ENCODE results near the gene ANO9. TPM values are rescaled to one million over a fixed set of nuclear protein-coding genes. Genes with fewer than 3 reads are reported as not detected.

Gene ANO9
- total and polyA plus RNA-seq, 4 donors: 0.20 to 0.75 (median 0.40) TPM

- TF ChIP-seq REST (IDR thresholded peaks at IDR 0.05): no peak
Observed at GRCh38 chr11:490930-491260, 49.1 kb upstream of the ANO9 start (continued).

GRCh38 chr11:490186-490929 lies 48.5 kb upstream of the ANO9 start:
- H3K9me3 ChIP-seq (ENCODE audit: control insufficient read depth in 4 of 4, low read length in 3 of 4): no peaks in the 10 kb centered on the region
- no peak overlapping the region for H3K4me3 ChIP-seq (ENCODE audit: low read depth in 1 of 3, low read length in 3 of 3)
- no peak overlapping the region for H3K9ac ChIP-seq (ENCODE audit: low read depth in 1 of 2, low read length in 2 of 2)
- TF ChIP-seq FOXA1 (IDR thresholded peaks at IDR 0.05) (no peak), HNF4A (conservative IDR thresholded peaks at IDR 0.05) (no peak), REST (IDR thresholded peaks at IDR 0.05) (no peak)
- TF ChIP-seq, protein P1, sequence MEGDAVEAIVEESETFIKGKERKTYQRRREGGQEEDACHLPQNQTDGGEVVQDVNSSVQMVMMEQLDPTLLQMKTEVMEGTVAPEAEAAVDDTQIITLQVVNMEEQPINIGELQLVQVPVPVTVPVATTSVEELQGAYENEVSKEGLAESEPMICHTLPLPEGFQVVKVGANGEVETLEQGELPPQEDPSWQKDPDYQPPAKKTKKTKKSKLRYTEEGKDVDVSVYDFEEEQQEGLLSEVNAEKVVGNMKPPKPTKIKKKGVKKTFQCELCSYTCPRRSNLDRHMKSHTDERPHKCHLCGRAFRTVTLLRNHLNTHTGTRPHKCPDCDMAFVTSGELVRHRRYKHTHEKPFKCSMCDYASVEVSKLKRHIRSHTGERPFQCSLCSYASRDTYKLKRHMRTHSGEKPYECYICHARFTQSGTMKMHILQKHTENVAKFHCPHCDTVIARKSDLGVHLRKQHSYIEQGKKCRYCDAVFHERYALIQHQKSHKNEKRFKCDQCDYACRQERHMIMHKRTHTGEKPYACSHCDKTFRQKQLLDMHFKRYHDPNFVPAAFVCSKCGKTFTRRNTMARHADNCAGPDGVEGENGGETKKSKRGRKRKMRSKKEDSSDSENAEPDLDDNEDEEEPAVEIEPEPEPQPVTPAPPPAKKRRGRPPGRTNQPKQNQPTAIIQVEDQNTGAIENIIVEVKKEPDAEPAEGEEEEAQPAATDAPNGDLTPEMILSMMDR (IDR thresholded peaks at IDR 0.05; ENCODE audit: low read depth, low read length, missing input control): no peak
- no peak overlapping the region for H3K27ac ChIP-seq (ENCODE audit: low read depth in 1 of 2, low read length in 2 of 2)
- WGBS: 98% methylated on average over 38 of the region's 38 CpGs
- H3K27me3 ChIP-seq (ENCODE audit: control insufficient read depth in 4 of 4, insufficient read depth in 4 of 4, low read length in 3 of 4): no peaks in the 10 kb centered on the region
- H3K4me1 ChIP-seq (ENCODE audit: control insufficient read depth in 4 of 4, insufficient read depth in 4 of 4, low read length in 3 of 4): peaks cover 0 to 2% (median 0%) of the 10 kb centered on the region in 4 donors
- peaks cover 0 to 42% (median 11%) of the 10 kb centered on the region in 4 donors for H3K36me3 ChIP-seq (ENCODE audit: control insufficient read depth in 4 of 4, insufficient read depth in 3 of 4, low read depth in 1 of 4, low read length in 3 of 4)
- DNase-seq (ENCODE audit: low spot score): no peak

DNA sequence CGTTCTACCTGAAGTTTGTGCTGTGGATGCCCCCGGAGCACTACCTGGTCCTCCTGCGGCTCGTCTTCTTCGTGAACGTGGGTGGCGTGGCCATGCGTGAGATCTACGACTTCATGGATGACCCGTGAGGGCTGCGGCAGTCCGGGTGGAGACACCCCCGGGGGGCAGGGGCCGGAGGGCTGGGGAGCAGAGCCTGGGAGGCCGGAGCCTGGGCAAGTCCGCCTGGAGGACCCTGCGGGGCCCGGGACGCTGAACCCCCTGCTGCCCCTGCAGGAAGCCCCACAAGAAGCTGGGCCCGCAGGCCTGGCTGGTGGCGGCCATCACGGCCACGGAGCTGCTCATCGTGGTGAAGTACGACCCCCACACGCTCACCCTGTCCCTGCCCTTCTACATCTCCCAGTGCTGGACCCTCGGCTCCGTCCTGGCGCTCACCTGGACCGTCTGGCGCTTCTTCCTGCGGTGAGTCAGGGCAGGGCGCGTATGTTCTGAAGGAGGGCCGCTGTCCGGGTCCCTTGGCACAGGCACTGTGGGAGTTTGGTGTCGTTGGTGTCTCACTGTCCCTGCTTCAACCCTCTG lies 47.9 kb upstream of the ANO9 start:
- peaks cover 0 to 36% (median 11%) of the 10 kb centered on the region in 4 donors for H3K36me3 ChIP-seq (ENCODE audit: control insufficient read depth in 4 of 4, insufficient read depth in 3 of 4, low read depth in 1 of 4, low read length in 3 of 4)
- DNase-seq (ENCODE audit: low spot score): no peak

More for the DNA sequence above, 47.9 kb upstream of the ANO9 start:
- Histone ChIP-seq H3K9ac (ENCODE audit: low read depth in 1 of 2, low read length in 2 of 2) (no peak overlapping the region), H3K27me3 (ENCODE audit: control insufficient read depth in 4 of 4, insufficient read depth in 4 of 4, low read length in 3 of 4) (no peaks in the 10 kb centered on the region), H3K9me3 (ENCODE audit: control insufficient read depth in 4 of 4, low read length in 3 of 4) (no peaks in the 10 kb centered on the region), H3K27ac (ENCODE audit: low read depth in 1 of 2, low read length in 2 of 2) (no peak overlapping the region), H3K4me1 (ENCODE audit: control insufficient read depth in 4 of 4, insufficient read depth in 4 of 4, low read length in 3 of 4) (peaks cover 0 to 2% (median 0%) of the 10 kb centered on the region in 4 donors), H3K4me3 (ENCODE audit: low read depth in 1 of 3, low read length in 3 of 3) (no peak overlapping the region)
- TF ChIP-seq, protein P1 (IDR thresholded peaks at IDR 0.05; ENCODE audit: low read depth, low read length, missing input control): no peak
- TF ChIP-seq FOXA2 (IDR thresholded peaks at IDR 0.05) (no peak), YY1 (IDR thresholded peaks at IDR 0.05) (no peak)
- WGBS: 97% methylated on average over 37 of the region's 37 CpGs

Data from liver (tissue), 9 donors.